ENCODE measurements around the gene PYGM. TPM values are rescaled to one million over a fixed set of nuclear protein-coding genes. Genes with fewer than 3 reads are reported as not detected.

PYGM gene
- total RNA-seq, 4 donors from 2014 or later: 881 to 2,858 (median 1,836) TPM

- peaks cover 54 to 55% of the 10 kb centered on the region in 2 donors for H3K4me1 ChIP-seq
- ATAC-seq: no peak
- in situ Hi-C loops (cut with MboI; ENCODE audit: low sequenced_read_pairs in 4 of 4) (no loop called here), intact Hi-C loops (cut with DNase I; ENCODE audit: low total_unique reads) (no loop called here)
- peak in 1 of 2 donors; percentile 3 for DNase-seq
- H3K9me3 ChIP-seq: no peaks in the 10 kb centered on the region
- H3K4me3 ChIP-seq: no peak overlapping the region
- H3K27me3 ChIP-seq: no peaks in the 10 kb centered on the region
- TF ChIP-seq POLR2A (IDR thresholded peaks at IDR 0.05) (no peak), CTCF (IDR thresholded peaks at IDR 0.05 in 4 of 5, conservative IDR thresholded peaks at IDR 0.05 in 1 of 5) (no peak)
- peaks cover 17 to 95% of the 10 kb centered on the region in 2 donors for H3K36me3 ChIP-seq
- peak overlapping the region; percentile 48 to 99 (median 62) for H3K27ac ChIP-seq
Measured at GRCh38 chr11:64768300-64768694, 8.5 kb upstream of the PYGM start.

GRCh38 chr11:64767344-64768299 lies 7.8 kb upstream of the PYGM start:
- Histone ChIP-seq H3K36me3 (peaks cover 17 to 89% of the 10 kb centered on the region in 2 donors), H3K9me3 (no peaks in the 10 kb centered on the region), H3K4me3 (no peak overlapping the region), H3K27me3 (no peaks in the 10 kb centered on the region), H3K4me1 (peaks cover 54 to 55% of the 10 kb centered on the region in 2 donors), H3K27ac (peak overlapping the region; percentile 48 to 99 (median 62))
- DNase-seq: peak in 1 of 2 donors; percentile 73
- no peak for ATAC-seq
- intact Hi-C loops (cut with DNase I; ENCODE audit: low total_unique reads) (no loop called here), in situ Hi-C loops (cut with MboI; ENCODE audit: low sequenced_read_pairs in 4 of 4) (no loop called here)
- TF ChIP-seq CTCF (IDR thresholded peaks at IDR 0.05 in 4 of 5, conservative IDR thresholded peaks at IDR 0.05 in 1 of 5): peak; percentile 71 to 87 (median 86)
- TF ChIP-seq POLR2A (IDR thresholded peaks at IDR 0.05): no peak

DNA sequence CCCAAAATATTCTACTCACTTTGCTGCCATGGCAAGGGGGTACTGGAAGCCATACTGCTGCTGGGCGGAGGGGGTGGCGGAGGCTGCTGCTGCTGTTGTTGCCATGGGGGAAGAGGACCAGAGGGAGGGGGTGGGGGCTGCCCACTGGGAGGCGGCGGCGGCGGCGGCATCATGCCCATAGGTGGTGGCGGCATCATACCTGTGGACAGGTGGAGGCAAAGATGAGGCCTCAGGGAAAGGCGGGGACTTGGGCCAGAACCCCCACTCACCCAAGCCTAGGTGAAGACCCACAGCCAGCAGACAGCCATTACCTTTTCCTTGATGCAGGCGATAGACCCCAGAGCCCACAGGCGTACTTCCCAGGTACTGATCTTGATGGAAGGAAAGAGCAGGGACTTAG lies 7.1 kb upstream of the PYGM start:
- Histone ChIP-seq H3K4me1 (peaks cover 54 to 55% of the 10 kb centered on the region in 2 donors), H3K27me3 (no peaks in the 10 kb centered on the region), H3K4me3 (no peak overlapping the region), H3K36me3 (peaks cover 17 to 81% of the 10 kb centered on the region in 2 donors), H3K27ac (peak overlapping the region; percentile 48 to 99 (median 62)), H3K9me3 (no peaks in the 10 kb centered on the region)
- in situ Hi-C loops (cut with MboI; ENCODE audit: low sequenced_read_pairs in 4 of 4): no loop called here
- intact Hi-C loops (cut with DNase I; ENCODE audit: low total_unique reads): no loop called here
- DNase-seq: peak in 1 of 2 donors; percentile 12
- TF ChIP-seq CTCF (IDR thresholded peaks at IDR 0.05 in 4 of 5, conservative IDR thresholded peaks at IDR 0.05 in 1 of 5): no peak
- no peak for TF ChIP-seq POLR2A (IDR thresholded peaks at IDR 0.05)
- ATAC-seq: no peak

GRCh38 chr11:64765851-64766665 lies 6.3 kb upstream of the PYGM start:
- no peak for TF ChIP-seq CTCF (IDR thresholded peaks at IDR 0.05 in 4 of 5, conservative IDR thresholded peaks at IDR 0.05 in 1 of 5)
- no peak for TF ChIP-seq POLR2A (IDR thresholded peaks at IDR 0.05)
- peaks cover 17 to 73% of the 10 kb centered on the region in 2 donors for H3K36me3 ChIP-seq
- ATAC-seq (no peak), DNase-seq (peak in 1 of 2 donors; percentile 18)
- peak overlapping the region; percentile 55 to 99 (median 94) for H3K27ac ChIP-seq
- intact Hi-C loops (cut with DNase I; ENCODE audit: low total_unique reads) (no loop called here), in situ Hi-C loops (cut with MboI; ENCODE audit: low sequenced_read_pairs in 4 of 4) (no loop called here)
- no peaks in the 10 kb centered on the region for H3K27me3 ChIP-seq
- H3K9me3 ChIP-seq: no peaks in the 10 kb centered on the region
- H3K4me1 ChIP-seq: peaks cover 57 to 58% of the 10 kb centered on the region in 2 donors
- H3K4me3 ChIP-seq: no peak overlapping the region

Measured in gastrocnemius medialis (tissue), 4 donors.